DOHH2 (cell line): ENCODE results near the gene AP3S2.

Experiments
- EZH2phosphoT487 ChIP-seq: fragments of 200-600 bp; sonication (generic); IDR thresholded peaks from 2 replicates; pipeline ENCODE4 v1.6.1; 2017; ENCODE audit warnings: borderline replicate concordance, mild to moderate bottlenecking, antibody characterized with exemption, low read length, moderate library complexity, mixed read lengths
- TF ChIP-seq, protein P1 (sequence below): fragments of 200-600 bp; sonication (generic); IDR thresholded peaks from one replicate; pipeline ENCODE4 v1.5.1; 2014; ENCODE audit warnings: antibody characterized with exemption, mild to moderate bottlenecking, low read depth, low read length; ENCODE audit not compliant: poor library complexity, severe bottlenecking

DNA sequence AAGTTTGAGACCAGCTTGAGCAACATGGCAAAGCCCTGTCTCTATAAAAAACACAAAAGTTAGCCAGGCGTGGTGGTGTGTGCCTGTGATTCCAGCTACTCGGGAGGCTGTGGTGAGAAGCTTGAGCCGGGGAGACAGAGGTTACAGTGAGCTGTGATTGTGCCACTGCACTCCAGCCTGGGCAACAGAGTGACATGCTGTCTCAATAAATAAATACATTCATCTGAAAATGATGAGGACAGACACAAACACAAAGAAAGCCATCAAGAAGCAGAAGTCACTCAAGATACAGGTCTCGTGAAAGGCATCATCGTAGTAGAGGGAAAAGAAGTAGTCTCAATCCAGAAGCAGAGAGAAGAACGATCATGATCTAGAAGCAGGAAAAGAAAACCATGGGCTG is 18.1 kb downstream of the AP3S2 start:
- TF ChIP-seq, protein P1, sequence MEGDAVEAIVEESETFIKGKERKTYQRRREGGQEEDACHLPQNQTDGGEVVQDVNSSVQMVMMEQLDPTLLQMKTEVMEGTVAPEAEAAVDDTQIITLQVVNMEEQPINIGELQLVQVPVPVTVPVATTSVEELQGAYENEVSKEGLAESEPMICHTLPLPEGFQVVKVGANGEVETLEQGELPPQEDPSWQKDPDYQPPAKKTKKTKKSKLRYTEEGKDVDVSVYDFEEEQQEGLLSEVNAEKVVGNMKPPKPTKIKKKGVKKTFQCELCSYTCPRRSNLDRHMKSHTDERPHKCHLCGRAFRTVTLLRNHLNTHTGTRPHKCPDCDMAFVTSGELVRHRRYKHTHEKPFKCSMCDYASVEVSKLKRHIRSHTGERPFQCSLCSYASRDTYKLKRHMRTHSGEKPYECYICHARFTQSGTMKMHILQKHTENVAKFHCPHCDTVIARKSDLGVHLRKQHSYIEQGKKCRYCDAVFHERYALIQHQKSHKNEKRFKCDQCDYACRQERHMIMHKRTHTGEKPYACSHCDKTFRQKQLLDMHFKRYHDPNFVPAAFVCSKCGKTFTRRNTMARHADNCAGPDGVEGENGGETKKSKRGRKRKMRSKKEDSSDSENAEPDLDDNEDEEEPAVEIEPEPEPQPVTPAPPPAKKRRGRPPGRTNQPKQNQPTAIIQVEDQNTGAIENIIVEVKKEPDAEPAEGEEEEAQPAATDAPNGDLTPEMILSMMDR: no peak
- no peak for TF ChIP-seq EZH2phosphoT487
